ENCODE results near the gene FAM3D. TPM values are rescaled to one million over a fixed set of nuclear protein-coding genes. Genes with fewer than 3 reads are reported as not detected.
A peak's percentile ranks its signal among the peaks of the same experiment; 100 is the strongest.

Gene FAM3D
- total RNA-seq, 4 donors from 2014 or later, result not detected

DNA sequence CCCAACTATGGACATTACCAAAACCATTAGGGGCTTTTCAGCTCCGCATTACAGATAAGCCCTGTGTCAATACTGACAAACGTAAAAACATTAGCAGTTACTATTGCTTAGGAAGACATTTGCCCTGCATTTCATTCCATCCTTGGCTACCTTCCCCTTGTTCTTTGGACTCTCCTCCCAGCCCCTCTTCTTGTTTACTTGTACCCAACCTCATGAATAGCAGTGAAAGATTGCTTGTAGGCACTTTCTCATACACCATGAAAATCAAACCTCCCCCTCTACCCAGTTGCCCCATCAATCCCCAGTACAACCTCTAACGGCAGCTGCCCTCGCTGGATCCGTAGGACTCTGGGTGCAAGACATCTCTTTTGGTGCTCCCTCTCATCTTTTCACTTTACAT lies 72.5 kb downstream of the FAM3D start:
- Histone ChIP-seq H3K9me3 (no peaks in the 10 kb centered on the region), H3K36me3 (no peaks in the 10 kb centered on the region), H3K27ac (replicated peaks in 1 of 4) (no peak overlapping the region), H3K4me3 (no peak overlapping the region), H3K27me3 (no peaks in the 10 kb centered on the region), H3K4me1 (no peaks in the 10 kb centered on the region)
- 83% methylated on average over 5 of the region's 5 CpGs for WGBS
- TF ChIP-seq POLR2A (IDR thresholded peaks at IDR 0.05; ENCODE audit: low read depth) (no peak), POLR2AphosphoS5 (IDR thresholded peaks at IDR 0.05) (no peak), EP300 (IDR thresholded peaks at IDR 0.05) (no peak)
- TF ChIP-seq, protein P1, sequence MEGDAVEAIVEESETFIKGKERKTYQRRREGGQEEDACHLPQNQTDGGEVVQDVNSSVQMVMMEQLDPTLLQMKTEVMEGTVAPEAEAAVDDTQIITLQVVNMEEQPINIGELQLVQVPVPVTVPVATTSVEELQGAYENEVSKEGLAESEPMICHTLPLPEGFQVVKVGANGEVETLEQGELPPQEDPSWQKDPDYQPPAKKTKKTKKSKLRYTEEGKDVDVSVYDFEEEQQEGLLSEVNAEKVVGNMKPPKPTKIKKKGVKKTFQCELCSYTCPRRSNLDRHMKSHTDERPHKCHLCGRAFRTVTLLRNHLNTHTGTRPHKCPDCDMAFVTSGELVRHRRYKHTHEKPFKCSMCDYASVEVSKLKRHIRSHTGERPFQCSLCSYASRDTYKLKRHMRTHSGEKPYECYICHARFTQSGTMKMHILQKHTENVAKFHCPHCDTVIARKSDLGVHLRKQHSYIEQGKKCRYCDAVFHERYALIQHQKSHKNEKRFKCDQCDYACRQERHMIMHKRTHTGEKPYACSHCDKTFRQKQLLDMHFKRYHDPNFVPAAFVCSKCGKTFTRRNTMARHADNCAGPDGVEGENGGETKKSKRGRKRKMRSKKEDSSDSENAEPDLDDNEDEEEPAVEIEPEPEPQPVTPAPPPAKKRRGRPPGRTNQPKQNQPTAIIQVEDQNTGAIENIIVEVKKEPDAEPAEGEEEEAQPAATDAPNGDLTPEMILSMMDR (IDR thresholded peaks at IDR 0.05), result no peak
- intact Hi-C loops (cut with DNase I), result no loop called here
- no peak for DNase-seq (ENCODE audit: extremely low spot score)

GRCh38 chr3:58591517-58592510 lies 74.8 kb downstream of the FAM3D start:
- no peak for DNase-seq (ENCODE audit: extremely low spot score)
- Histone ChIP-seq H3K4me3 (no peak overlapping the region), H3K4me1 (peaks cover 3 to 4% (median 3%) of the 10 kb centered on the region in 4 donors), H3K9me3 (no peaks in the 10 kb centered on the region), H3K27me3 (peaks cover 0 to 18% (median 4%) of the 10 kb centered on the region in 4 donors), H3K27ac (replicated peaks in 1 of 4) (no peak overlapping the region), H3K36me3 (no peaks in the 10 kb centered on the region)
- TF ChIP-seq POLR2A (IDR thresholded peaks at IDR 0.05; ENCODE audit: low read depth), result no peak
- TF ChIP-seq, protein P1 (IDR thresholded peaks at IDR 0.05), result no peak
- 69% methylated on average over 6 of the region's 6 CpGs for WGBS
- intact Hi-C loops (cut with DNase I), result no loop called here

DNA sequence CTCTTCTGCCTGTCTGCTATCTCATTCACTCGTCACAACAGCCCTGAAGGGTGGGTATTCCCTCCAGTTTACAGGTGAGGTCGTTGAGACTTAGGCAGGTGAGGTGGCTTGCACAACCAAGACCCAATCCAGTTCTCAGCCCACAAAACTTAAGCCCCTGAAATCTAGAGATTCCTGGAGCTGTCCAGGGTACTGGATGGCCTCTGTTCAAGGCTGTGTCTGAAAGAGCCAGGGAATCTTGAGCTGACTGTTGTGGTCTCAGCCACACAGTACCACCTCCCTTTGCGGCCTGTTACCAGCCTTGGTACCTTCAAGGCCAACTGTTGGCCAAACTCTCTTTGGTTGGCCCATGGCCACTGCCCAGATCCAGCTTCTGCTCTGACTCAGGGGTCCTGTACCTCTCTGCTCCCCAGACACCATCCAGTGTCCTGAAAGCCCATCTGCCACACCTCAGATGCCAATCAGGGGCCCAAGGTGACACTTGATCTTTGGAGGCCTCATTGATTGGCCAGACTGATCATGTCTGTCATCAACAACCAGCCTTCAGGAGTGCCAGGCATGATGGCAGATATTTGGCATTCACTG lies 78.5 kb downstream of the FAM3D start:
- H3K9me3 ChIP-seq, result no peaks in the 10 kb centered on the region
- intact Hi-C loops (cut with DNase I), result loop anchor here (5.0 kb wide), 1 partner anchor 39 kb away; no protein-coding TSS in a partner anchor
- no peaks in the 10 kb centered on the region for H3K36me3 ChIP-seq
- no peak for DNase-seq (ENCODE audit: extremely low spot score)
- peaks cover 0 to 28% (median 11%) of the 10 kb centered on the region in 4 donors for H3K27me3 ChIP-seq
- no peak overlapping the region for H3K4me3 ChIP-seq
- TF ChIP-seq, protein P1 (IDR thresholded peaks at IDR 0.05), result no peak
- peaks cover 21 to 36% (median 26%) of the 10 kb centered on the region in 4 donors for H3K4me1 ChIP-seq
- no peak overlapping the region for H3K27ac ChIP-seq (replicated peaks in 1 of 4)
- WGBS, result 43% methylated on average over 3 of the region's 3 CpGs

DNA sequence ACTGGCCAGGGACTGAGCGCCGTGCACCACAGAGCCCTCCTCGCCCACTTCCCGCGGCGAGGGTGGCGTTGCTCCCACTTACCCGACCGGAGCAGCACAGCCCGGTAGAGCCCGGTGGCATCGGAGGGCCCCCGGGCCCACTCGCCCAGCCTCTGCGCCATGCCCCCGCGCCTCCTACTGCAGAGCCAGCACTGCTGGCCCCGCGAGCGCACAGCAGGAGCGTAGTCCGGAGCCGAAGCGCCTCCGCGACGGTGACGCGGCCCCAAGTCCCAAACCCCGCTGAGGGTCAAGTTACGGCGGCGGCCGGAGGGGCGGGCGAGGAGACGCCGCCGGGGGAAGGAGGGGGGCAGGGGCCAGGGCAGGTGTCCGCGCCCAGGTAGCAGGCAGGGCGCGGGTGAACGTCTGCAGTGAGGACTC lies 79.8 kb downstream of the FAM3D start:
- intact Hi-C loops (cut with DNase I), result loop anchor here (5.0 kb wide), 1 partner anchor 41 kb away; no protein-coding TSS in a partner anchor
- DNase-seq (ENCODE audit: extremely low spot score), result no peak
- Histone ChIP-seq H3K9me3 (no peaks in the 10 kb centered on the region), H3K27ac (replicated peaks in 1 of 4) (no peak overlapping the region), H3K4me3 (peak overlapping the region; percentile 6 to 56 (median 16)), H3K4me1 (peaks cover 21 to 36% (median 26%) of the 10 kb centered on the region in 4 donors), H3K27me3 (peaks cover 0 to 28% (median 11%) of the 10 kb centered on the region in 4 donors), H3K36me3 (no peaks in the 10 kb centered on the region)
- WGBS, result 16% methylated on average over 9 of the region's 44 CpGs
- TF ChIP-seq, protein P1 (IDR thresholded peaks at IDR 0.05), result no peak
- TF ChIP-seq POLR2AphosphoS5 (IDR thresholded peaks at IDR 0.05), result no peak
- TF ChIP-seq POLR2A (IDR thresholded peaks at IDR 0.05; ENCODE audit: low read depth), result no peak
- TF ChIP-seq EP300 (IDR thresholded peaks at IDR 0.05), result no peak
